ENCODE results near the gene FGF11. TPM values are rescaled to one million over a fixed set of nuclear protein-coding genes. Genes with fewer than 3 reads are reported as not detected.

Gene FGF11
- total and polyA plus RNA-seq, 2 donors (not counting 3 experiments of a cell fraction or from before 2014, with no cell fraction given) = 0.70 TPM; not detected in 1

DNA sequence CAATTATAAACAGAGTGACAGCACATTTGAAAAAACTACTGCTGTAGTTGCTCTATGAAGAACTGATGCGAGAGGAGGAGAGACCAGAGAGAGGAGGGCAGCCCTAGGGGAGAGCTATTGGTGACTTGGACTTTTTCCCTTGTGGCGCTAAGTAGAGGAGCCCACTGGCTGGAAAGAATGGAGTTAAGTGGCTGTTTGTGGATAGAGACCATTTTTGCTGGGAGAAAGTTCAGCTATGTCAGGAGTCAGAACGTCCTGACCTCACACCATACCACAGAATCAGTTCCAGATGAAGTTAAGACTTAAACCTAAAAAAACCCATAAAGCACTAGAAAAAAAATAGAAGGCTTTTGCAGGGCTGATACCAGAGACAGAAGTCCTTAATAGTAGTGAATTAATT, 46.9 kb downstream of the FGF11 start:
- TF ChIP-seq GATA2 (IDR thresholded peaks at IDR 0.05; ENCODE audit: insufficient read depth, insufficient read length, low read depth, low read length) = no peak
- TF ChIP-seq, protein P1, sequence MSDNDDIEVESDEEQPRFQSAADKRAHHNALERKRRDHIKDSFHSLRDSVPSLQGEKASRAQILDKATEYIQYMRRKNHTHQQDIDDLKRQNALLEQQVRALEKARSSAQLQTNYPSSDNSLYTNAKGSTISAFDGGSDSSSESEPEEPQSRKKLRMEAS (IDR thresholded peaks at IDR 0.05; ENCODE audit: insufficient read depth, insufficient read length) = no peak
- TF ChIP-seq JUN (IDR thresholded peaks at IDR 0.05; ENCODE audit: borderline replicate concordance, insufficient read depth, insufficient read length, low read depth) = no peak
- no peak for TF ChIP-seq FOS (IDR thresholded peaks at IDR 0.05; ENCODE audit: borderline replicate concordance, insufficient read depth, low read length)
- TF ChIP-seq EZH2 (IDR thresholded peaks at IDR 0.05; ENCODE audit: borderline replicate concordance, low read depth, low read length, severe bottlenecking) = no peak
- TF ChIP-seq, protein P2, sequence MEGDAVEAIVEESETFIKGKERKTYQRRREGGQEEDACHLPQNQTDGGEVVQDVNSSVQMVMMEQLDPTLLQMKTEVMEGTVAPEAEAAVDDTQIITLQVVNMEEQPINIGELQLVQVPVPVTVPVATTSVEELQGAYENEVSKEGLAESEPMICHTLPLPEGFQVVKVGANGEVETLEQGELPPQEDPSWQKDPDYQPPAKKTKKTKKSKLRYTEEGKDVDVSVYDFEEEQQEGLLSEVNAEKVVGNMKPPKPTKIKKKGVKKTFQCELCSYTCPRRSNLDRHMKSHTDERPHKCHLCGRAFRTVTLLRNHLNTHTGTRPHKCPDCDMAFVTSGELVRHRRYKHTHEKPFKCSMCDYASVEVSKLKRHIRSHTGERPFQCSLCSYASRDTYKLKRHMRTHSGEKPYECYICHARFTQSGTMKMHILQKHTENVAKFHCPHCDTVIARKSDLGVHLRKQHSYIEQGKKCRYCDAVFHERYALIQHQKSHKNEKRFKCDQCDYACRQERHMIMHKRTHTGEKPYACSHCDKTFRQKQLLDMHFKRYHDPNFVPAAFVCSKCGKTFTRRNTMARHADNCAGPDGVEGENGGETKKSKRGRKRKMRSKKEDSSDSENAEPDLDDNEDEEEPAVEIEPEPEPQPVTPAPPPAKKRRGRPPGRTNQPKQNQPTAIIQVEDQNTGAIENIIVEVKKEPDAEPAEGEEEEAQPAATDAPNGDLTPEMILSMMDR (IDR thresholded peaks at IDR 0.05; ENCODE audit: extremely low read depth in 1 of 2, insufficient read depth in 1 of 2, low read depth in 1 of 2, low read length in 2 of 2) = no peak
- no peak for TF ChIP-seq MYC (IDR thresholded peaks at IDR 0.05; ENCODE audit: low read depth, low read length)
- TF ChIP-seq POLR2AphosphoS5 (IDR thresholded peaks at IDR 0.05; ENCODE audit: insufficient read depth, low read depth, low read length) = no peak
- TF ChIP-seq POLR2A (IDR thresholded peaks at IDR 0.05; ENCODE audit: low read depth, low read length) = no peak
- intact Hi-C loops (cut with micrococcal nuclease) = loop anchor here (10.0 kb wide), 1 partner anchor 199 kb away; the partner anchor contains the start of genes TP53 and WRAP53
- no peaks in the 10 kb centered on the region for H3K9me3 ChIP-seq (replicated peaks; ENCODE audit: control insufficient read depth, insufficient read depth, low read length)
- peaks cover 60% of the 10 kb centered on the region for H3K79me2 ChIP-seq (ENCODE audit: control insufficient read depth, insufficient read depth, low read length)
- BruUV-seq (replicated peaks) = no TSS peak
- H4K20me1 ChIP-seq (replicated peaks; ENCODE audit: control insufficient read depth, extremely low read depth, insufficient read depth, low read length) = peaks cover 4% of the 10 kb centered on the region
- dilution Hi-C loops (cut with MboI; ENCODE audit: extremely low pct_ligation_motif_present, low sequenced_read_pairs) = no loop called here
- H3K4me1 ChIP-seq (ENCODE audit: control insufficient read depth, extremely low read depth, insufficient read depth, low read length) = peaks cover 23% of the 10 kb centered on the region
- FAIRE-seq (peak; percentile 50), DNase-seq (ENCODE audit: low read depth, low spot score) (peak; percentile 21)
- no peaks in the 10 kb centered on the region for H3K9me1 ChIP-seq (replicated peaks; ENCODE audit: control insufficient read depth, extremely low read depth, insufficient read depth, low read length)
- H2AFZ ChIP-seq (ENCODE audit: low read depth, low read length) = no peak overlapping the region
- H3K27ac ChIP-seq (ENCODE audit: insufficient read depth, low read depth, low read length) = no peak overlapping the region
- H3K27me3 ChIP-seq (ENCODE audit: control insufficient read depth in 2 of 2, insufficient read depth in 2 of 2, low read length in 2 of 2) = no peaks in the 10 kb centered on the region
- POLR2A ChIA-PET = interaction anchor here (0.8 to 1.2 kb wide), 2 partner anchors 11 to 21 kb away, joined by 3 to 7 read pairs; no protein-coding TSS in a partner anchor
- H3K4me2 ChIP-seq (ENCODE audit: insufficient read depth, low read length) = peak overlapping the region; percentile 64
- CTCF ChIA-PET = interaction anchor here (0.7 to 2.1 kb wide), 8 partner anchors 10 to 130 kb away, joined by 3 to 10 read pairs (median 4); partner anchors contain the start of genes TMEM102 and TMEM95
- H3K36me3 ChIP-seq (ENCODE audit: control insufficient read depth in 2 of 2, extremely low read depth in 1 of 2, insufficient read depth in 2 of 2, low read length in 2 of 2) = no peaks in the 10 kb centered on the region
- peak overlapping the region in 2 of 3 experiments; percentile 15 to 88 for H3K4me3 ChIP-seq (replicated peaks in 1 of 3; ENCODE audit: insufficient read depth in 1 of 3, low read depth in 1 of 3, low read length in 3 of 3)
- H3K9ac ChIP-seq (replicated peaks; ENCODE audit: extremely low read depth, insufficient read depth, low read length) = no peak overlapping the region
